Hematopoietic multipotent progenitor cell treated with erythropoietin and hydrocortisone succinate and interleukin-3 and kit ligand, for 17 days (in vitro differentiated cells): ENCODE measurements around the gene LMOD3.

Source experiments
- DNase-seq: peaks from one replicate; pipeline ENCODE4 v3.0.0-alpha.2; 2015; ENCODE audit warnings: low spot score

LMOD3 gene

GRCh38 chr3:69122403-69122802 lies at the start of gene LMOD3:
Gene LMOD3 (minus strand): TSS chr3:69122595. CDS start chr3:69122386, 209 bp downstream.
- no peak for DNase-seq

DNA sequence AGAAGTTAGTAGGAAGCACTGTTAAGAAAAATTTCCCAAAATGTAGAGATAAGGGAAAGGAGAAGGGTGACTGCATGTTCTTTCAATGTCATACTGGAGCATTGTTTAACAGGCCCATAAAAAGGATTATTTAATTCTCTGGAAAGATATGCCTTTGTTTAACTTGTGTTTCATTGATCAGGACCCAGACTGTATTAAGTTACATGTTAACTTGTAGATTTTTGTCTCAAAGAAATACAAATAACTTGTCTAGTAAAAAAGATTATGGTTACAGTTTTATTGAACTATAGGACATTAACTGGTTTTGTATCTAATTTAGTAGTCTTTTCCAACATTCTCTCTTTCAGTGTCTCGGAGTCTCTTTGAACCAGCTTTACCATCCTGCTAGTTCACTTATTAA lies 49.7 kb upstream of the LMOD3 start:
- DNase-seq = no peak

DNA sequence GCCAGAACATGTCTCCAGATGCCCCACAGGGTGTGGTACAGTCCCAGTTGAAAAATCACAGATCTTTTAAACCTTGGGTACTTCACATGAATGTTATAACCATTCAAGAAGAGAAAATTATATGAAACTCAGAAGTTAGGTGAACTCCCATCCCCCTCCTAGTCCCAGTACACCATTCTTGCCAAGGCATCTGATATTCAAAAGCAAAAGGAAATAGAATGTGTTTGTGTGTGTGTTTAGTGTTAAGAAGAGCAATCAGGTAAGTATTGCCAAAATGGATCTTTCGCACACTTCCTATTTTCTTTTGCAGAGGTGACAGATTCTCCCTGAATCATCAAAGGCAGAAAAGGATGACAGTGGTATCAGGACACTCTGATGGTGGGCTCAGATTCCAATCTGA lies 44.1 kb upstream of the LMOD3 start:
- DNase-seq = no peak

DNA sequence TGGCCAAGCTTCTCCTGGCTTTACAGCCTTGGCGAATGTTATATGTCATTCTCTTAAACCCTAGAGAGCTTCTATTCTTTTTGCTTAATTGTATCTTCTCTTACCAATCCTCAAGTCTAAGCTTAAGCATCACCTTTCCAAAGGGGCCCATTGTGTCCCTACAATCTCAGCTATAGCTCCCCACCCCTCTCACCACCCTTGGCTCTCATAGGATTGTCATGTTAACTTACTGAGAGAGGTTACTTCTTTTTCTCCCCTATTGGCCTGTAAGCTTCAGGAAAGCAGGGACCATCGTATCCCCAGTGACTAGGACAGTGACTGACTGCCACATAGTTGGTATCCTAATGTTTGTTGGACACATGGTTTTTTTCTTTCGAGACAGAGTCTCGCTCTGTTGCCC lies 43.3 kb upstream of the LMOD3 start:
- DNase-seq = no peak

- DNase-seq = no peak
Measured at GRCh38 chr3:69164296-69164695, 41.9 kb upstream of the LMOD3 start.

DNA sequence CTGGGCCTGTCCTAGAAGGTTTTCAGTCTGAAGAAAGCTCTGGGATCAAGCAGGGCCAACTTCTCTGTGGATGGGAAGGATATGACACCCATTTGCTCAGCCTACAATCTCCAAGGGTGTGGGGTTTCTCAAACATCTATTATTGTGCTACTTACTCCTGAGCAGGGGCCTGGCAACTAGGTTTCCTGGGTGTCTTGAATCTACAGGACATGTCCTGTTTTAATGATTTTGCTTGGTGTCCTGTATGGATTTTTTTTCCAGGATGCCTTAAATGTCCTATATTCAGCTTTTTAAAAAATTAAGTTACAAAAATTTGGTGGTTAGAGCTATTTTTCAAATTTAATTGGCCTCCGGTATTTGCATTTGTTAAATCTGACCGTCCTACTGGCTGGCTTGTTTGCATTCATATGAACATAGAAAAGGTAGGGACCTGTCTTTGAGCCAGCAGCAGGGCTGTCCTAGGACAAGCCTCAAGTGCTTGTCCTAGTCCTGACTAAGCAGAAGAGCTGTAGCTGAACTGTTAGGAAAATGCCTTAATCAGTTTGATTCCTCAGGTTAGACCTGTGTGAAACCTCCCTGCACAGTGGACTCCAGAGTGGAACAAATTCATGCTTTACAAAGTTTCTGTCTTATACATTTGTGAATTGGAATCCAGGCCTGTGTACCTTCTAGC lies 40.0 kb upstream of the LMOD3 start:
- DNase-seq = no peak

DNA sequence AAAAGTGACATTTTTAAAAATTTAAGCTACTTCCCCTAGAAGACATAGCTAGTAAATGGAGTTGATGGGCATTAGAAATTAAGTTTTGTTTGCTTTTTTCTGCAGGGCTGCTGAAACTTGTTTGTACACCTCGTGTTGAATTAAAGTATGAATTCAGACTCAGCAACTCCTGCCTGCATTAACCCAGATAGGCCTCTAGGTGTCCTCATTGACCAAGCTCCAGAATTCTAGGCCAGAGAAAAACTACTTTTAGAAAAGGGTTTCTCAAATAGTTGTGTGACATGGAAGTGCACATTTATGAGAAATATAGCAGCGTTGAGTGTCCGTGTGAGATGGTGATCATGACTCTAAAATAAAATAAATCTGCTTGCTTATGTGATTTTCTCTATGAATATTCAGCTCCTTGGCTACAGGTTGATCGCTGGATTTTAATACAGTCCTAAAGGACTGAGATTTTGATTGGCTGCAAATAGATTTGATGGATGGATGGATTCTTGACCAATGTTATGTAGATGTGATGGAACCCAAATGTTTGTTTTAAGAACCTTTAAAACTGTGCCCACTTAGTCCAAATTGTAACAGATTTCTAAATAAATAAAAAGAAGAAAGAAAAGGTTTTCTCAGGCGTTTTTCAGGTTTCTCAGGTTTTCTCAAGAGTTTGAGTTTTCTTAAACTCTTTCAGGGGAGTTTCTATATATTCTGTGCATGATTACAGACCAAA lies 39.4 kb upstream of the LMOD3 start:
- peak; percentile 48 for DNase-seq

GRCh38 chr3:69160525-69160924 lies 38.1 kb upstream of the LMOD3 start:
- DNase-seq = no peak

DNA sequence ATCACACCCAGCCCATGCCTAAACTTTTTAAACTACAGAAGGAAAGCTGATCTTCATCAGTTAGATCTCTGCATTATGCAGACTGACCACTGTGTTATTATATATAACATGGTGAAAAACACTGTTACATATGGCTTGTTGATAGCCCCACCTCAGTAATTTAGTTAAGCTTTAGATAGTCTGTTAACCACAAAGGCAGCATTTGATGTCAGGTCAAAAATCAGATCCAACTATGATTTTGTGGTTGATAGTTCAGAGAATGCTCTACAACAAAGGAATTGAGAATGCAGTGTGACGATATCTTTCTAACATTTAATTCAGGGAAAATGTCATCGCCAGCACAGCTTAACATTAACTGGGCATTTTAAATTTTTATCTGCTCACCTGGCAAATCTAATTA lies 37.7 kb upstream of the LMOD3 start:
- DNase-seq = no peak

GRCh38 chr3:69149586-69149985 lies 27.2 kb upstream of the LMOD3 start:
- DNase-seq = no peak

GRCh38 chr3:69145688-69146087 lies 23.3 kb upstream of the LMOD3 start:
- no peak for DNase-seq

- no peak for DNase-seq
Measured at GRCh38 chr3:69144631-69145245, 22.3 kb upstream of the LMOD3 start.

GRCh38 chr3:69143612-69144011 lies 21.2 kb upstream of the LMOD3 start:
- DNase-seq = peak; percentile 20

GRCh38 chr3:69142797-69143454 lies 20.5 kb upstream of the LMOD3 start:
- DNase-seq = no peak

GRCh38 chr3:69142090-69142489 lies 19.7 kb upstream of the LMOD3 start:
- DNase-seq = no peak

GRCh38 chr3:69141313-69141712 lies 18.9 kb upstream of the LMOD3 start:
- no peak for DNase-seq

GRCh38 chr3:69137412-69137811 lies 15.0 kb upstream of the LMOD3 start:
- DNase-seq = no peak

GRCh38 chr3:69137005-69137404 lies 14.6 kb upstream of the LMOD3 start:
- no peak for DNase-seq

DNA sequence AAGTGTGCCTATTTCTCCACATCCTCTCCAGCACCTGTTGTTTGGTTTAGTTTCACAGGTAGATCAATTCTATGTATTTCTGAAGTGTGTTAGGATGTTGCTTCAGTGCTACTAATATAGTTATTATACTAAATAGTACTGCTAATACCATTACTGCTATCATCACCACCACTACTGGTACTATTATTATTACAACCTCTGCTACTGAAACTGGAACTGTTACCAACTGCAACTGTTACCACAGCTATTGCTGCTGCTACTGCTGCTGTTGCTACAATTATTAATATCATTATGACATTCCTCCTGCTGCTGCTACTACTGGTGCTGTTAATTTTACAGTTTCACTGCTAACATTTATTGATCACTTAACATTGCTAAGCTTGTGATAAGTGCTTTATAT lies 8.3 kb upstream of the LMOD3 start:
- no peak for DNase-seq

- no peak for DNase-seq
Measured at GRCh38 chr3:69129531-69129930, 7.1 kb upstream of the LMOD3 start.

DNA sequence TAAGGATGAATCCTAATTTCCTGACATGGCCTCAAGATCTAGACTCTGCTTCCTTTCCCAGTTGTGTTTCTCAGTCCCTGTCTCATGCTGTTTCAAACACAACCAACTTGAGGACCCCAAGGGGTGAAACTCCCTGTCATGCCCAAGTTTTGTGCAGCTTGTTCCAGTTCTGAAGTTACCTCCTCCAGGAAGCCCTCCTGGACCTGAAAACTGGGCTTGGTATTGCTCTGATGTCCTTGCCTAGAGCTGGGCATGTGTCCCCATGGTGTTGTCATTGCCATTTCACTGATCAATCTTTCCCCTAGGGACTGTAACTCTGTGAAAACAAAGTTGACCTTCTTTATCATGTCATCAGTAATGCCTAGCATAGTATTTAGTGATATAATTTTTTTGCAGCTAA lies 6.1 kb upstream of the LMOD3 start:
- DNase-seq = no peak

GRCh38 chr3:69126999-69127398 lies 4.6 kb upstream of the LMOD3 start:
- DNase-seq = no peak

DNA sequence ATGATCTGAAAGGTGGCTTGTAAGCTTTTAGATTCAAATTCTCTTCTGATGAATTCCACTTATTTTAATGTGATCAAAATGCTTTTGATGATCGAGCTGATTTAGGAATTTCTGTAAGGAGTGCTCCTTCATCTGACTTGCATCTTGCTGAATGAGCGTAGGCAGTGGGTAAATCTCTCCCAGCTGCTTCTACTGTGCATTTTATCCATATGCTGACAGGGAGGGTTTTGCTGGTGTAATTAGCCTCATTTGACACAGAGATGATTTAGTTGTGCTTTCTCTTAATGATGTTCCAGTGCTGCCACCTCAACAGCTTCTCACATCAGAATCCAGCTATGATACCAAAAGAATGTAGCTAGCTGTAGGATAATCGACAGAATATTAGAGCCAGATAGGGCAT lies 3.8 kb upstream of the LMOD3 start:
- no peak for DNase-seq
